ENCODE data around the gene ZBTB9.

- no peak for TF ChIP-seq CTCF (IDR thresholded peaks at IDR 0.05)
- no peak for TF ChIP-seq POLR2A (IDR thresholded peaks at IDR 0.05)
Observed at GRCh38 chr6:33443619-33444504, 10.5 kb upstream of the ZBTB9 start.

Measured in suprapubic skin (tissue), 3 donors.